ENCODE results near the gene TMEM202.

DNA sequence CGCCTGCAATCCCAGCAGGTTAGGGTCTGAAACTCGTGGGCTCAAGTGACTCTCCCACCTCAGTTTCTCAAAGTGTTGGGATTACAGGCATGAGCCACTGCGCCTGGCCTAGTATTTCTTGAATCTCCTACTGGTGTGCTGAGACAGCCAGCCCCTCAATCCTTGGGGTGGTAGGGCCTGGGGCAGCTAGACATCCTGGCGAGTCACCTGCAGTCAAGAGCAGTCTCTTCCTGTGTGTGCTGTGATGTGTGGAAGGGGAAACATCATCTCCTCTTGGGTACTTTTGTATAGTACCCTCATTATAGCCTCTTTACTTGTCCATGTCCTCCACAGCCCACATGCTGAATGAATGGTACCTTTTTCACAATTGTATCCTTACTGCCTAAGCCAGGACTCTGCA is 17.4 kb upstream of the TMEM202 start:
- TF ChIP-seq, protein P1, sequence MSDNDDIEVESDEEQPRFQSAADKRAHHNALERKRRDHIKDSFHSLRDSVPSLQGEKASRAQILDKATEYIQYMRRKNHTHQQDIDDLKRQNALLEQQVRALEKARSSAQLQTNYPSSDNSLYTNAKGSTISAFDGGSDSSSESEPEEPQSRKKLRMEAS (IDR thresholded peaks at IDR 0.05), result no peak
- TF ChIP-seq TAF1 (IDR thresholded peaks at IDR 0.05; ENCODE audit: low read depth), result no peak
- no peak for TF ChIP-seq YY1 (IDR thresholded peaks at IDR 0.05; ENCODE audit: low read depth)
- TF ChIP-seq, protein P2, sequence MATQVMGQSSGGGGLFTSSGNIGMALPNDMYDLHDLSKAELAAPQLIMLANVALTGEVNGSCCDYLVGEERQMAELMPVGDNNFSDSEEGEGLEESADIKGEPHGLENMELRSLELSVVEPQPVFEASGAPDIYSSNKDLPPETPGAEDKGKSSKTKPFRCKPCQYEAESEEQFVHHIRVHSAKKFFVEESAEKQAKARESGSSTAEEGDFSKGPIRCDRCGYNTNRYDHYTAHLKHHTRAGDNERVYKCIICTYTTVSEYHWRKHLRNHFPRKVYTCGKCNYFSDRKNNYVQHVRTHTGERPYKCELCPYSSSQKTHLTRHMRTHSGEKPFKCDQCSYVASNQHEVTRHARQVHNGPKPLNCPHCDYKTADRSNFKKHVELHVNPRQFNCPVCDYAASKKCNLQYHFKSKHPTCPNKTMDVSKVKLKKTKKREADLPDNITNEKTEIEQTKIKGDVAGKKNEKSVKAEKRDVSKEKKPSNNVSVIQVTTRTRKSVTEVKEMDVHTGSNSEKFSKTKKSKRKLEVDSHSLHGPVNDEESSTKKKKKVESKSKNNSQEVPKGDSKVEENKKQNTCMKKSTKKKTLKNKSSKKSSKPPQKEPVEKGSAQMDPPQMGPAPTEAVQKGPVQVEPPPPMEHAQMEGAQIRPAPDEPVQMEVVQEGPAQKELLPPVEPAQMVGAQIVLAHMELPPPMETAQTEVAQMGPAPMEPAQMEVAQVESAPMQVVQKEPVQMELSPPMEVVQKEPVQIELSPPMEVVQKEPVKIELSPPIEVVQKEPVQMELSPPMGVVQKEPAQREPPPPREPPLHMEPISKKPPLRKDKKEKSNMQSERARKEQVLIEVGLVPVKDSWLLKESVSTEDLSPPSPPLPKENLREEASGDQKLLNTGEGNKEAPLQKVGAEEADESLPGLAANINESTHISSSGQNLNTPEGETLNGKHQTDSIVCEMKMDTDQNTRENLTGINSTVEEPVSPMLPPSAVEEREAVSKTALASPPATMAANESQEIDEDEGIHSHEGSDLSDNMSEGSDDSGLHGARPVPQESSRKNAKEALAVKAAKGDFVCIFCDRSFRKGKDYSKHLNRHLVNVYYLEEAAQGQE (IDR thresholded peaks at IDR 0.05; ENCODE audit: low read depth), result no peak
- TF ChIP-seq TCF12 (IDR thresholded peaks at IDR 0.05; ENCODE audit: low read depth), result no peak
